ENCODE results near the gene SCAMP4. TPM values are rescaled to one million over a fixed set of nuclear protein-coding genes. Genes with fewer than 3 reads are reported as not detected.

SCAMP4 gene
- polyA plus RNA-seq, 2 of the 4 experiments (the other 2 are of a cell fraction), result 7.6 to 63.0 TPM

- TF ChIP-seq SMC3 (IDR thresholded peaks at IDR 0.05) (no peak), HOXB5 (CRISPR knock-in tag; IDR thresholded peaks at IDR 0.05) (no peak), FOXS1 (CRISPR knock-in tag; IDR thresholded peaks at IDR 0.05) (no peak), CEBPB (IDR thresholded peaks at IDR 0.05) (no peak), SREBF2 (IDR thresholded peaks at IDR 0.05) (no peak), NFE2L2 (conservative IDR thresholded peaks at IDR 0.05; ENCODE audit: low read length) (no peak), PBX3 (IDR thresholded peaks at IDR 0.05) (no peak), HES2 (IDR thresholded peaks at IDR 0.05) (no peak), MAFK (IDR thresholded peaks at IDR 0.05; ENCODE audit: partially characterized antibody) (no peak), CBX8 (IDR thresholded peaks at IDR 0.05) (no peak)
- no peak overlapping the region for H3K27ac ChIP-seq
- 92% methylated on average over 19 of the region's 27 CpGs for WGBS (ENCODE audit: missing lambda C conversion rate)
- no peak overlapping the region for H3K4me2 ChIP-seq
- no peak overlapping the region for H3K4me3 ChIP-seq
- H3K9me3 ChIP-seq, result no peaks in the 10 kb centered on the region
- ATAC-seq, result no peak
- no peak for FAIRE-seq
- no peak for DNase-seq (ENCODE audit: low read depth in 1 of 2, low spot score in 1 of 2)
- CTCF ChIA-PET, result interaction anchor here (1.0 kb wide), 1 partner anchor 15 kb away, joined by 3 read pairs; no protein-coding TSS in a partner anchor
- POLR2A ChIA-PET, result no interaction called here
- H3K4me1 ChIP-seq, result no peaks in the 10 kb centered on the region
These were observed 65.8 kb downstream of the SCAMP4 start for GRCh38 chr19:1970806-1971502.

GRCh38 chr19:1974381-1975161 is 69.4 kb downstream of the SCAMP4 start:
- POLR2A ChIA-PET, result no interaction called here
- CTCF ChIA-PET, result interaction anchor here (1.7 to 1.8 kb wide), 2 partner anchors 13 to 46 kb away, joined by 4 to 5 read pairs; no protein-coding TSS in a partner anchor
- Histone ChIP-seq H3K9me3 (no peaks in the 10 kb centered on the region), H3K4me2 (no peak overlapping the region), H3K4me3 (no peak overlapping the region), H3K27ac (no peak overlapping the region), H3K4me1 (no peaks in the 10 kb centered on the region)
- FAIRE-seq, result no peak
- WGBS (ENCODE audit: missing lambda C conversion rate), result 92% methylated on average over 7 of the region's 28 CpGs
- no peak for DNase-seq (ENCODE audit: low read depth in 1 of 2, low spot score in 1 of 2)
- TF ChIP-seq, protein P1, sequence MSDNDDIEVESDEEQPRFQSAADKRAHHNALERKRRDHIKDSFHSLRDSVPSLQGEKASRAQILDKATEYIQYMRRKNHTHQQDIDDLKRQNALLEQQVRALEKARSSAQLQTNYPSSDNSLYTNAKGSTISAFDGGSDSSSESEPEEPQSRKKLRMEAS (IDR thresholded peaks at IDR 0.05), result no peak
- TF ChIP-seq PBX3 (IDR thresholded peaks at IDR 0.05), result no peak
- TF ChIP-seq MAZ (IDR thresholded peaks at IDR 0.05; ENCODE audit: borderline replicate concordance, low read depth, low read length), result no peak
- no peak for TF ChIP-seq CHD4 (IDR thresholded peaks at IDR 0.05; ENCODE audit: borderline replicate concordance)
- no peak for TF ChIP-seq RARB (CRISPR knock-in tag; IDR thresholded peaks at IDR 0.05)
- TF ChIP-seq GATA3 (IDR thresholded peaks at IDR 0.05; ENCODE audit: borderline replicate concordance), result no peak
- TF ChIP-seq FOSB (CRISPR knock-in tag; IDR thresholded peaks at IDR 0.05), result no peak
- no peak for TF ChIP-seq RFX5 (IDR thresholded peaks at IDR 0.05)
- ATAC-seq, result no peak

- Histone ChIP-seq H3K4me3 (no peak overlapping the region), H3K4me1 (no peaks in the 10 kb centered on the region), H3K27ac (no peak overlapping the region), H3K4me2 (no peak overlapping the region), H3K9me3 (no peaks in the 10 kb centered on the region)
- DNase-seq (ENCODE audit: low read depth in 1 of 2, low spot score in 1 of 2), result no peak
- no peak for ATAC-seq
- WGBS (ENCODE audit: missing lambda C conversion rate), result 96% methylated on average over 9 of the region's 20 CpGs
- CTCF ChIA-PET, result interaction anchor here (1.7 to 1.8 kb wide), 2 partner anchors 13 to 47 kb away, joined by 4 to 5 read pairs; no protein-coding TSS in a partner anchor
- FAIRE-seq, result no peak
- TF ChIP-seq EP300 (IDR thresholded peaks at IDR 0.05) (no peak), BHLHE40 (IDR thresholded peaks at IDR 0.05; ENCODE audit: low read depth, low read length) (no peak), RNF2 (IDR thresholded peaks at IDR 0.05; ENCODE audit: borderline replicate concordance, low read depth) (no peak), PHF8 (IDR thresholded peaks at IDR 0.05; ENCODE audit: borderline replicate concordance, low read depth) (no peak), RAD21 (conservative IDR thresholded peaks at IDR 0.05 in 1 of 2, IDR thresholded peaks at IDR 0.05 in 1 of 2) (no peak)
- TF ChIP-seq, protein P2, sequence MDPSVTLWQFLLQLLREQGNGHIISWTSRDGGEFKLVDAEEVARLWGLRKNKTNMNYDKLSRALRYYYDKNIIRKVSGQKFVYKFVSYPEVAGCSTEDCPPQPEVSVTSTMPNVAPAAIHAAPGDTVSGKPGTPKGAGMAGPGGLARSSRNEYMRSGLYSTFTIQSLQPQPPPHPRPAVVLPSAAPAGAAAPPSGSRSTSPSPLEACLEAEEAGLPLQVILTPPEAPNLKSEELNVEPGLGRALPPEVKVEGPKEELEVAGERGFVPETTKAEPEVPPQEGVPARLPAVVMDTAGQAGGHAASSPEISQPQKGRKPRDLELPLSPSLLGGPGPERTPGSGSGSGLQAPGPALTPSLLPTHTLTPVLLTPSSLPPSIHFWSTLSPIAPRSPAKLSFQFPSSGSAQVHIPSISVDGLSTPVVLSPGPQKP (IDR thresholded peaks at IDR 0.05; ENCODE audit: low read depth, low read length), result no peak
- POLR2A ChIA-PET, result no interaction called here
These were observed 69.9 kb downstream of the SCAMP4 start for GRCh38 chr19:1975162-1975480.

Measured in A549 (cell line).